Stimulated activated CD8-positive, alpha-beta memory T cell treated with anti-CD3 and anti-CD28 coated beads, Interleukin-4, amount 100 ng/mL, for 4 hours (primary cell): ENCODE results near the gene TOR3A.

ENCODE experiments used
- DNase-seq, 2 donors: peaks; one replicate each; pipeline ENCODE4 v3.0.0-alpha.2; 2020; ENCODE audit warnings: low read depth in 2 of 2, low spot score in 1 of 2

TOR3A gene

DNA sequence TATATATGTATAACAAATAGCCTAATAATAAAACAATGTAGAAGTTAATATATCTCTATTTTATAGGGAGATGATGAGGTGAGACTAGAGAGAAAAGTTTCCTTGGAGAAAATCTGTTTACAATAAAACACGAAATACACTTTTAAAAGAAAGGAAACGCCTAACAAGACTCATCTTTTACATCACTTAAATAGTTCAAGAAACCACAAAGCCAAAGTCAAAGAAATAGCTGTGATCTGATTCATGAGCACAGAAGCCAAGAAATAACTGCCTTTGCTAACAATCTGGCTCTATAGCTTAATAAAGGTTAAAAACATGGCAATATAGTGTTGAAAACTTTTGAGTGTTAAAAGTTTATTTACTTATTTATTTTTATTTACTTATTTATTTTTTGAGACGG is 61.5 kb downstream of the TOR3A start:
- DNase-seq = no peak

DNA sequence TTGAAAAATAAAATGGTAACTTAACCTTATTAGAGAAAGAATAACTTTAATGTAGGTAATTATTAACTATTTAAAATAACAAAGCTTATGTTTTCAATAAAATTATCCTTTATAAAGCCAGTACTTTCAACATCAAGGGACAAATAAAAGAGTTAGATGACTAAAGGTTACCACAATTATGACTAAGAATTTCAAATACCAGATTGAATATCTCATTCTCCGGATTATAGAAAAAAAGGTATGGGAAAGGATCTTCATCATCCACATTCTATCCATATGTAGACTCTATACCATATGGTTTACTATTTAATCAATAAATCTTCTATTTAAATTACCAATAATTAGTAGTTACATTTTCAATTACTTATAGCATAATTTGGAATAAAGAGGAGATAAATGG is 62.8 kb downstream of the TOR3A start:
- DNase-seq = no peak

DNA sequence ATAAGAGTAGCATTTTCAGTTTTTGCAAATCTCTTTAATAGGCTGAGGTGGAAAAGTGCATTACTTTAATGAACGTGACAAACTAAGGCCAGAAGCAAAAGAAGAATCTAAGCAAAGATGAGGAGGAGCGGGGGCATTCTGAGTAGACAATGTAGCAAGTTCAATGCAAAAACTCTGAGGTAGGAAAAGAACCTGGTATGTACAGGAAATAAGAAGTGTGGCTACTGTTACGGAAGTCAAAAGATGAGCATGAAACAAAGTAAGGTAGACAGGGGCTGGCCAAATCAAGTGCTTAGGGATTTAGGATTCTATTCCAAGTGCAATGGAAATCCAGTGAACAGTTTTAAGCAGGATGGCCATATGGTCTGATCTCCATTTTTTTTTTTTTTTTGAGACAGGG is 63.7 kb downstream of the TOR3A start:
- no peak for DNase-seq
